SK-N-SH treated with all-trans-retinoic acid at 6 μM for 48 hours (cell line): ENCODE measurements around the gene MC5R.

Experiments used
- BACH2 ChIP-seq: fragments of 250-450 bp; sonication (Bioruptor Pico); IDR thresholded peaks from 2 replicates; pipeline ENCODE4 v1.9.0; 2021; ENCODE audit warnings: mild to moderate bottlenecking, borderline replicate concordance
- CREB5 ChIP-seq: fragments of 250-450 bp; sonication (Bioruptor Pico); IDR thresholded peaks from 2 replicates; pipeline ENCODE4 v1.5.1; 2020; ENCODE audit warnings: low read depth, mild to moderate bottlenecking, moderate library complexity
- OSR1 ChIP-seq: fragments of 250-450 bp; sonication (Bioruptor Pico); IDR thresholded peaks from 2 replicates; pipeline ENCODE4 v1.8.0; 2022; ENCODE audit warnings: moderate library complexity, mild to moderate bottlenecking, inconsistent platforms
- PATZ1 ChIP-seq: fragments of 250-450 bp; sonication (Bioruptor Pico); IDR thresholded peaks from 2 replicates; pipeline ENCODE4 v1.8.0; 2020; ENCODE audit warnings: mild to moderate bottlenecking, moderate library complexity, borderline replicate concordance
- RARB ChIP-seq: fragments of 250-450 bp; sonication (Bioruptor Pico); IDR thresholded peaks from 2 replicates; pipeline ENCODE4 v1.8.0; 2021; ENCODE audit warnings: mild to moderate bottlenecking, moderate library complexity
- TCF4 ChIP-seq: fragments of 250-450 bp; sonication (Bioruptor Pico); IDR thresholded peaks from 2 replicates; pipeline ENCODE4 v1.8.0; 2021; ENCODE audit warnings: mild to moderate bottlenecking, moderate library complexity, borderline replicate concordance
- ZC3H10 ChIP-seq: fragments of 250-450 bp; sonication (Bioruptor Pico); IDR thresholded peaks from 2 replicates; pipeline ENCODE4 v1.5.1; 2021; ENCODE audit warnings: mild to moderate bottlenecking, moderate library complexity
- ZFP30 ChIP-seq: fragments of 450-650 bp; formaldehyde crosslinking; IDR thresholded peaks from 2 replicates; pipeline ENCODE4 v1.5.0; 2022; ENCODE audit warnings: mild to moderate bottlenecking, moderate library complexity
- TF ChIP-seq, protein P1 (sequence below): fragments of 250-450 bp; sonication (Bioruptor Pico); IDR thresholded peaks from 2 replicates; pipeline ENCODE4 v1.5.0; 2020; ENCODE audit warnings: mild to moderate bottlenecking, moderate library complexity

DNA sequence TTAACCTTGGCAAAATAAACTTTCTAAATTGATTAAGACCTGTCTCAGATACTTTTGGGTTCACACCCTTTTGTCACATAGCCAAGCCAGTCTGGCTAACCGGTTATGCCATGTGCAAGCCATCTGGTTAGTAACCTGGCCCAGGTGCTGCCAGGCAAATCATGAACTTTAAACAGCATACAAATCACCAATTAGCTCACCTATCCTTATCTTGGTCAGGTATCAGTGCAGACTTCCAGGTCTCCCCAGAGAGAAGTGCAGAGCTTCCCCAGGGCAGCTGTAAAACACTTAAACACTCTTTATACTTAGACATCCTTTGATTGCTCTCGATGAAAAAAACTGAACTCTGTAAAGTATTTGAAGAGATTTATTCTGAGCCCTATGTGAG is 14.9 kb upstream of the MC5R start:
- TF ChIP-seq TCF4 (no peak), RARB (CRISPR knock-in tag) (no peak), OSR1 (CRISPR knock-in tag) (no peak), BACH2 (CRISPR knock-in tag) (no peak), CREB5 (no peak), PATZ1 (CRISPR knock-in tag) (no peak), ZC3H10 (CRISPR knock-in tag) (no peak), ZFP30 (CRISPR knock-in tag) (no peak)
- TF ChIP-seq, protein P1, sequence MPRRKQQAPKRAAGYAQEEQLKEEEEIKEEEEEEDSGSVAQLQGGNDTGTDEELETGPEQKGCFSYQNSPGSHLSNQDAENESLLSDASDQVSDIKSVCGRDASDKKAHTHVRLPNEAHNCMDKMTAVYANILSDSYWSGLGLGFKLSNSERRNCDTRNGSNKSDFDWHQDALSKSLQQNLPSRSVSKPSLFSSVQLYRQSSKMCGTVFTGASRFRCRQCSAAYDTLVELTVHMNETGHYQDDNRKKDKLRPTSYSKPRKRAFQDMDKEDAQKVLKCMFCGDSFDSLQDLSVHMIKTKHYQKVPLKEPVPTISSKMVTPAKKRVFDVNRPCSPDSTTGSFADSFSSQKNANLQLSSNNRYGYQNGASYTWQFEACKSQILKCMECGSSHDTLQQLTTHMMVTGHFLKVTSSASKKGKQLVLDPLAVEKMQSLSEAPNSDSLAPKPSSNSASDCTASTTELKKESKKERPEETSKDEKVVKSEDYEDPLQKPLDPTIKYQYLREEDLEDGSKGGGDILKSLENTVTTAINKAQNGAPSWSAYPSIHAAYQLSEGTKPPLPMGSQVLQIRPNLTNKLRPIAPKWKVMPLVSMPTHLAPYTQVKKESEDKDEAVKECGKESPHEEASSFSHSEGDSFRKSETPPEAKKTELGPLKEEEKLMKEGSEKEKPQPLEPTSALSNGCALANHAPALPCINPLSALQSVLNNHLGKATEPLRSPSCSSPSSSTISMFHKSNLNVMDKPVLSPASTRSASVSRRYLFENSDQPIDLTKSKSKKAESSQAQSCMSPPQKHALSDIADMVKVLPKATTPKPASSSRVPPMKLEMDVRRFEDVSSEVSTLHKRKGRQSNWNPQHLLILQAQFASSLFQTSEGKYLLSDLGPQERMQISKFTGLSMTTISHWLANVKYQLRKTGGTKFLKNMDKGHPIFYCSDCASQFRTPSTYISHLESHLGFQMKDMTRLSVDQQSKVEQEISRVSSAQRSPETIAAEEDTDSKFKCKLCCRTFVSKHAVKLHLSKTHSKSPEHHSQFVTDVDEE (CRISPR knock-in tag): no peak
